HG03060 (cell line): Measurements from ENCODE around the gene C12orf75.
"Not testable (repeated sequence)": the region's sequence is repeated elsewhere in the genome, so short reads cannot be mapped to it uniquely, and the experiment has no call there.

ENCODE experiments used
- ATAC-seq: cut with Tn5 transposase; IDR thresholded peaks from one replicate; pipeline ENCODE4 v1.9.1; 2021; ENCODE audit warnings: low read depth, moderate number of reproducible peaks; ENCODE audit not compliant: unreplicated experiment

The C12orf75 gene

GRCh38 chr12:105368047-105368646 lies 37.7 kb downstream of the C12orf75 start:
- ATAC-seq, result no peak

DNA sequence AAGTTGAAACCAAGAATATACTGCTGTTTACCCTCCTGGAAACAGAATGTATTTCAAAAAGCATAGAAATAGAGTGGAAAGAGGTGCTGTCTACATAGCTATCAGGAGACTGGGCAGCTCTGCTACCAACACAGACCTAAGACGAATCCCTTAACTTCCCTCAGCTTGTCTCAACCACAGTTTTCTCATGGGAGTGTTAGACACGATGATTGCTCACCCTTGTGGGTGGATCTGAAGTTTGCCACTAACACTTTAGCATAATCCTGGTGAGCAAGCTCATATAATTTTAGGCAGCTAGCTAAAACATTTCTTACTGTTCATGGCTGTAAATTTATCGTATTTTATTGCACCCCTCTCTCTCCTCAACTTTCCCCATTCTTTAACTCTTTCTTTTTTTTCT lies 38.5 kb downstream of the C12orf75 start:
- no peak for ATAC-seq

- ATAC-seq, result no peak
Observed at GRCh38 chr12:105374303-105374702, 43.8 kb downstream of the C12orf75 start.

- no peak for ATAC-seq
Observed at GRCh38 chr12:105377077-105377476, 46.6 kb downstream of the C12orf75 start.

GRCh38 chr12:105378911-105379310 lies 48.4 kb downstream of the C12orf75 start:
- ATAC-seq, result no peak

DNA sequence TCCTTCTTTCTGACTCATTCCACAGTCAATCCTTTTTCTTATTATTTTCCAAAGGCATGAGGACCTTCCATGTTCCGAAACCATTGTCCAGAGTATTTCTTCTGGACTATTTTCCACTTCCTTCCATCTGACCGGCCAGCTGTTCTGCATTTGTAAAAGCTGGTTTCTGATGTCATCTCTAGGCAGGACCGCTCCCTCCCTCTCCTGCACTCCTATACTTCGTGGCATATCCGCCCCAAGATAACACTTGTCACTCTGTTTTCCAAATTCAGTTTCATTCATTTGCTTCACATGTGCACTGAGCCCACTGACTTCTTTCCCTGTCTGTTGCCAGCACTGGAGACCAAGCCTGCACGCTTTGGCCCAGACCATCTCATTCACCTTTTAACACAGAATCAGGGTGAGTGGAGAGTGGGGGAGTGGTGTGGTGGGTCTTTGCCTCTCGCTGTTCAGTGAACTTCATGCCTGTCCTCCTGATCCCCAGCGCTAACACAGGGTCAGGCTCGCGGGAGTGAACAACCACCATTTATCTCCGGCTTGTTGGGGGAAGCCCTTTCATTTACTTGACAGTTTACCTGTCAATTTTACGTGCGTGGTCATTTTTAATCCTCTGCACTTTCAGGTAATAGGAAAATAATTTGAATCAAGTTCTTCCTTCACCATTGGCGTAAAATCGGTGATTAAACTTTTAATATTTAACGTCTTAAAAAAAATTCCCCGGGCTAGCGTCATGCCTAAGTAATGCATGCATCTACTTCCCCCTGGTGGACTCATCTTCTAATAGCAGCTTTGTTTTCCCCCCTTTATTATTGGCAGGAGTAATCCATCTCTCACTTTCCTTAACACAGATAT lies 52.5 kb downstream of the C12orf75 start:
- no peak for ATAC-seq

- ATAC-seq, result no peak
Observed at GRCh38 chr12:105384220-105384619, 53.7 kb downstream of the C12orf75 start.

GRCh38 chr12:105384916-105385535 lies 54.5 kb downstream of the C12orf75 start:
- ATAC-seq, result no peak

DNA sequence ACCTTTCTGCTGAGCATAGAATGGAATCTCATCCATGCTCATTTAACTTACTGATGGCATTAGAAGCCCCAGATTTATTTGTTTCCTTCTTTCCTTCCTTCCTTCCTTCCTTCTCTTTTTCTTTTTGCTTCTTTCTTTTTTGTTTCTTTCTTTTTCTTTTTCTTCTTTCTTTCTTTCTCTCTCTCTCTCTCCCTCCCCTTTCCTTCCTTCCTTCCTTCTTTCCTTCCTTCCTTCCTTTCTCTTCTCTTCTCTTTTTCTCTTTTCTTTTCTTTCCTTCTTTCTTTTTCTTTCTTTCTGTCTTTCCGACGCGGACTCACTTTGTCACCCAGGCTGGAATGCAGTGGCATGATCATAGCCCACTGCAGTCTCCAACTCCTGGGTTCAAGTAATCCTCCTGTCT lies 55.9 kb downstream of the C12orf75 start:
- ATAC-seq, result no peak

GRCh38 chr12:105391231-105391630 lies 60.7 kb downstream of the C12orf75 start:
- ATAC-seq, result no peak

DNA sequence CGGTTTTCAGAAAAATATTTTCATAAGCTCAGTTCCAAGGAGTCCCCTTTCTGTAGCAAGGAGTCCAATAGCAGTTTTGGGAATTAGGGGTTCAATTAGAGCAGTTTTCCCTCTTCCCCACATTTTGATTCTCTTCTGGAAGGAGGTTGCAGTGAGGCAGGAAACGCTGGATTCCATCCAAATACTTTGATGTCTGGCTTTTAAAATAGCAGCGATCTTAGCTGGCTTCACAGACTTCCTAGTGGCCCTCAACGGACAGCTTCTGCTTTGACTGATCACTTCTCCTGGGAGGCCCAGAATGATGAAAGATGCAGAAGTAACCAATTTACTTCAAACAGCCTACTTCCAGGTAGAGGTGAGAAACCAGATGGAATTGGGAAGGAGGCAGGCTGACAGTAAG lies 63.1 kb downstream of the C12orf75 start:
- no peak for ATAC-seq

DNA sequence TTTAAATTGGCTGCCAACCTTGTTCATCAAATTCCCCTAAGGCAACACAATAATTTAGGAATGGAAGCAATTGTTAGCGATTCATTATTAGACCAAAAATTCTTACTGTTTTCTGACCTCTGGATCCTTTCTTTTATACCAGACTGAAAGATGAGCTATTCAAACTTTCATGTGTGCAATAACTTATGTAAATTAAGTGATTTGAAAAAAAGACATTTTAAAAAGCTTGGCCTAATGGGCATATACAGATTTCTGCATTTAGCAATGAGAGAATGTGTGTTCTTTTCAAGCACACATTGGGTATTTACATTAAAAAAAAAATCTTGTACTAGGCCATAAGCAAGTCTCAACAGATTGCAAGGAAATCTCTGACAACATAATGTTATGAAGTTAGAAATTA lies 65.5 kb downstream of the C12orf75 start:
- ATAC-seq, result no peak

DNA sequence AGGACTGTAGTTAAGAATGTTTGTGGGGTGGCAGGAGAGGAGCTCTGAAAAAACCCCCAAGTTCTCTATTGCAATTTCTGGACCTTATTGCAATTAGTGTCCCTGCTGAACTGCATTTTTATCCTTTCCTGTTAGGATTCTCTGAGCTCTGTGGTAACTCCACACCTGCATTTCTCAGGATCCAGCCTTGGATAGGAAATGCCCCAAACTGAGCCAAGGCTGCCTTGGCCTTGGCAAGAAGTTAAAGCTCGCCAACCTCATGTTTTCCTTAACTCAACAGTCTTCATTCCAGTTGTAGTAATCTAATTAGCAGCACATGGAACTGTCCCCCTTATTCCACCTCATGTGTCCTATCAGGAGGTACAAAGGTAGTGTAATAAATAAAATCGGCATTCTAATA lies 66.5 kb downstream of the C12orf75 start:
- ATAC-seq, result no peak

DNA sequence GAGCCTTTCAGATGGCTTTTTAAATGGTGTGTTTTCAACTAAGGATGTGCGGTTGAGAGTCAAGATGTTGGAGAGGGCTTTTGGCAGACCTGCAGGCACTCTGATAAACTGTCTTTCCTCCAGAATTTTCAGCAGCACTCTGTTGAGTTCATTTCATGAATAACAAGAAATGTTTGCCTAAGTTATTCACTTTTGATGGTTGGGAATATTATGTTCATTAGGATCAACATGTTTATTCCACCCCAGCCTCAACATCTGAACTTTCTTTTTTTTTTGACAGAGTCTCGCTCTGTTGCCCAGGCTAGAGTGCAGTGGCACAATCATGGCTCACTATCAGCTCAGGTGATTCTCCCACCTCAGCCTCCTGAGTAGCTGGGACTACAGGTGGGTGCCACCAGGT lies 68.4 kb downstream of the C12orf75 start:
- ATAC-seq, result no peak

DNA sequence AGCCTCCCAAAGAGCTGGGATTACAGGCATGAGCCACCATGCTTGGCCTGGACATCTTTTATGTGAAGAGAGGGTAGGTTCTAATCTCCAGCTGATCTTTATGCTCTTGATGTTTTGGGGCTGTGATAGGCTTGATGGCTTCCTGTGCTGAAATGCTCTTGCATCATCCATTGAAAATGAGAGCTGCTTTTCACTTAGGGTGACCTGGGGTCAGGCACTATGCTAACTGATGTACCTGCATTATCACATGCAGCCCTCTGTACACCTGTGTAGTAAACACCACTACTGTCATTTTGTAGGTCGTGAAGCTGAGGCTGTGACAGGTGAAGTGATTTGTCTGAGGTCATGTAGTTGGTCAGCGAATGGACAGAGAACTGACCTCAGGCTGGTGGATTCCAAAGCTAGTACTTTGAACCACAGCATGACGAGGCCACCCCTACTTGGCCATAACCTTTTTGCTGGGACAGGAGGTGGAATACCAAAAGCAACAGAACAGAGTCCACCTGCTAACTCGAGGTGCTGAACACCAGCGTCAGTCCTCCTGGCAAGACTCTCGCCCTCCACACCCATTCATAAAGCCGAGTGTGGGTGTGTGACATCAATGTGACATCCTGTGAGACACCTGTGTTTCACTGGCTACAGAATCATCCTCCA lies 69.1 kb downstream of the C12orf75 start:
- ATAC-seq, result no peak

GRCh38 chr12:105400227-105400626 lies 69.7 kb downstream of the C12orf75 start:
- ATAC-seq, result no peak

- ATAC-seq, result no peak
Observed at GRCh38 chr12:105401198-105401597, 70.7 kb downstream of the C12orf75 start.

DNA sequence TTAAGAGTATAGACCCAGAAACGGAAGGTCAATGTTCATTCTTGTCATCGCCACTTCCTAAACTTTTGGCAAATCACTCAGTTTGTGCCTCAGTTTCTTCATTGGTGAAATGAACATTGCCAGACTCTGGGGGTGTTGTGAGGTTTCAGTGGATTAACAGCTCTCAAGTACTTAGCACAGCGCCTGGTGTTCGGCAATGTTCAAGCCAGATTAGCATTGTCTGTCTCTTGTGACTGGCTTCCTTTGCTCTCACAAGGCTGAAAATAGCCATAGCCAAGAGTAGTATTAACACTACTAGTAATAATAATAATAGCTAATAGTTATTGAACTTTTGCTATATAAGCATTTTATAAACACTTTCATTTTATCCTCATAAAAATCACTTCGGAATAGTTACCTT lies 71.9 kb downstream of the C12orf75 start:
- ATAC-seq, result no peak

DNA sequence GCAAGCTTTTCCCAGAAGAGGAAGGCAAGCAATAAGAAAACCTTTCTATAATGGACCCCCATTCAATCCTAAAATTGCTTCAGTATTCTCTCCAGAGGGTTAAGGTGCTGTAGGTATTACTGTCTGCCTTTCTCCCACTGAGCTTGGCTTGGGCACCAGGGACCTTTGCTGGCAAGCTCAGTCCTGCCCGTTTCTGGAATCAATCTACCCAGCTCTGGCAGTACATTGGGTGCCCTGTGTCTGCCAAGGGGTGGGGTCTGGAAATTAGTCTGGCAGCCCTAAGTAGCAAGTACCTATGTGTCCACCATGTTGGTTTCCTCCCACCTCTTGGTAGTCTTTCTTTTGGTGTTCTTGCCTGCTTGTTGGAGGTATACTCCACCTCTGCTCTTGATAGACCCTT lies 72.6 kb downstream of the C12orf75 start:
- ATAC-seq, result no peak

DNA sequence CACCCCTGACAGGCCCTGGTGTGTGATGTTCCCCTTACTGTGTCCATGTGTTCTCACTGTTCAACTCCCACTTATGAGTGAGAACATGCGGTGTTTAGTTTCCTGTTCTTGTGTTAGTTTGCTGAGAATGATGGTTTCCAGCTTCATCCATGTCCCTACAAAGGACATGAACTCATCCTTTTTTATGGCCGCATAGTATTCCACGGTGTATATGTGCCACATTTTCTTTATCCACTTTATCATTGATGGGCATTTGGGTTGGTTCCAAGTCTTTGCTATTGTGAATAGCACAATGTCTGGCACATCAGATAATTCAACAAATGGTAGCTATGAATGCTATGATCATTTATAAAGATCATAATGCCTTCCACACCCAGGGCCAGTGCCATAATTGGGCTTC lies 73.6 kb downstream of the C12orf75 start:
- ATAC-seq, result not testable (repeated sequence)

GRCh38 chr12:105406497-105406896 lies 76.0 kb downstream of the C12orf75 start:
- no peak for ATAC-seq
